ENCODE results near the gene MYRFL.
"Not testable (repeated sequence)": the region's sequence is repeated elsewhere in the genome, so short reads cannot be mapped to it uniquely, and the experiment has no call there.

The MYRFL gene

DNA sequence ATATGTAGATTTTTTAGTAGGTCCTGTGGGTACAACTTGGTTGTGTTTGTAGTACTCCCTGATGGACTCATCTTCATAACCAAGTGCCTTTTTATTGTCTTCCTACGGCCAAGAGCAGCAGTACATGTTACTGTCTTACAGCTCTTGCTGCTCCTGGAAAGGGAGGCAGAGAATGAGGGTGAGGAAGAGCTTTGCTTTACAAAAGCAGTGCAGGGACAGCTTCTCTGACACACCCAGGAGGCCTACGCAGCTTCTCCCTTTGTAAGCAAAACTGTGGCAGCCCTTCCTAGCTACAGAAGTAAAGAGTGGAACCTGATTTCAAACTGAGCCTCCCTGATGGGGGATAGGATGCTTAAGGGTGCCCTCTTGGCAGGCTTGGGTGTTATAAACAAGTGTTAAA, 18.6 kb downstream of the MYRFL start:
- no peak for DNase-seq (ENCODE audit: low read depth in 2 of 2)

- DNase-seq (ENCODE audit: low read depth in 2 of 2), result no peak
Observed at GRCh38 chr12:69844416-69844815, 19.4 kb downstream of the MYRFL start.

DNA sequence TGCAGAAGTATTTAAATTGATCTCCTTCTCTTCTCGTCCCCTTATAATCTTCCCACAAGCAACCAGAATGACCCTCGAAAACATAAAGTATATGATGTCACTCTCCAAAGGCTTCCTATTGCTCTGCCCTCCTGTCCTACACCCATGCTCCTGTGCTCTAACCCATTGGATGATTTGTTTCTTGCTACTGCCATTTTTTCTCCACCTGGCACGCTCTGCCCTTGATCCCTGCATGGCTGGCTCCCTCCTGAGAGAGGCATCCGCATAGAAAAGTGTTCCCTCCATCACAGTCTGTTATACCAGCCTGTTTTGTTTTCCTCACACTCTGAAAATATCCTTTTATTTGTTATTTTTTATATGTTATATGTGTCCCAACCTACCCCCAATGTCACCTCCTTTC, 19.8 kb downstream of the MYRFL start:
- no peak for DNase-seq (ENCODE audit: low read depth in 2 of 2)

- no peak for DNase-seq (ENCODE audit: low read depth in 2 of 2)
Observed at GRCh38 chr12:69846976-69847375, 21.9 kb downstream of the MYRFL start.

DNA sequence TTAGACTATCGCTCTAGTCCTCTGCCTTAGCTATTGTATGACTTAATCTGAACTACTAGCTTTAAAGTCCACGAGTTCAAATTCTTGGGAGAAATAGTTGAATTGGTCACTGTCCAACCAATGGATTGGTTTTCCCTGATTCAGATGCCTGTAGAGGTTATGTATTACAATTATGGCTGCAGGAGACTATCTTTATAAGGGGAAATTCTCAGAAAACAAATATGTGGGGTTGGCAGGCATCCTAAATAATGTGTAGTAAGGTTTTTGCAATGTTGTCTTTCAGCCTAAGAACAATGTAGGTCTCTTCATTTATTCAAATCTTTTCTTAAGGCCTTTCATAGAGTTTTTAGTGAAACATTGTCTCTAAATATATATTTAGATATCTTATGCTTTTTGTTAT, 26.9 kb downstream of the MYRFL start:
- no peak for DNase-seq (ENCODE audit: low read depth in 2 of 2)

- DNase-seq (ENCODE audit: low read depth in 2 of 2), result not testable (repeated sequence)
Observed at GRCh38 chr12:69853176-69853961, 28.3 kb downstream of the MYRFL start.

DNA sequence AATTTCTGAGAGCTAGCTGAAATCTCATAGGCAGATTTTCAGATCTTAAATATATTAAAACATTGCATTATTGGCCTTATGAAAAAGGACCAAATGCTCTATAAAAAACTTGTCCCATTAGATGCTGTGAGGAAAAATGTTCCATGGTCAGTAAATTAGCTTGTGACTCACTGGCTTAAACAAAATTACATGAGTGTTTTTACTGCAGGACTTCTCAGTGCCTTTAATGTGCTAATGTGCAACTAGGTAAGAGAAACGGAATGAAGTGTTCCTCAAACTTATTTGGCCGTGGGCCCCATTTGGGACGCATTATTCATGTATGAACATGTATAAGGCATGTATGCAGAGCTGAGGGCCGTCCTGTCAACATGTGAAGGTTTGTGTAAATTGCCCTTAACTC, 41.7 kb downstream of the MYRFL start:
- DNase-seq (ENCODE audit: low read depth in 2 of 2), result no peak

- DNase-seq (ENCODE audit: low read depth in 2 of 2), result no peak
Observed at GRCh38 chr12:69868695-69869094, 43.7 kb downstream of the MYRFL start.

DNA sequence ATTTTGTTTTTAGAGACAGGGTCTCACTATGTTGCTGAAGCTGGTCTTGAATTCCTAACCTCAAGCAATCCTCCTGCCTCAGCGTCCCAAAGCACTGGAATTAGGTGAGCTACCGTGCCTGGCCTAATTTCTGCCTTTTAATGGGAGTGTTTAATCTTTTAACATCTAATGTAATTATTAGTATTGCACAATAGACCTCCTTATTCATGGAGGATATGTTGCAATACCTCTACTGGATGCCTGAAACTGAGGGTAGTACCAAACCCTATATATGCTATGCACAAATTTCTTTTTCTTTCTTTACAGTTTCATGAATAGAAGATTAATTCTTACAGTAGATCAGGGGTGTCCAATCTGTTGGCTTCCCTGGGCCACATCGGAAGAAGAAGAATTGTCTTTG, 47.8 kb downstream of the MYRFL start:
- DNase-seq (ENCODE audit: low read depth in 2 of 2), result no peak

- no peak for DNase-seq (ENCODE audit: low read depth in 2 of 2)
Observed at GRCh38 chr12:69873429-69873828, 48.4 kb downstream of the MYRFL start.

- DNase-seq (ENCODE audit: low read depth in 2 of 2), result no peak
Observed at GRCh38 chr12:69874606-69875005, 49.6 kb downstream of the MYRFL start.

DNA sequence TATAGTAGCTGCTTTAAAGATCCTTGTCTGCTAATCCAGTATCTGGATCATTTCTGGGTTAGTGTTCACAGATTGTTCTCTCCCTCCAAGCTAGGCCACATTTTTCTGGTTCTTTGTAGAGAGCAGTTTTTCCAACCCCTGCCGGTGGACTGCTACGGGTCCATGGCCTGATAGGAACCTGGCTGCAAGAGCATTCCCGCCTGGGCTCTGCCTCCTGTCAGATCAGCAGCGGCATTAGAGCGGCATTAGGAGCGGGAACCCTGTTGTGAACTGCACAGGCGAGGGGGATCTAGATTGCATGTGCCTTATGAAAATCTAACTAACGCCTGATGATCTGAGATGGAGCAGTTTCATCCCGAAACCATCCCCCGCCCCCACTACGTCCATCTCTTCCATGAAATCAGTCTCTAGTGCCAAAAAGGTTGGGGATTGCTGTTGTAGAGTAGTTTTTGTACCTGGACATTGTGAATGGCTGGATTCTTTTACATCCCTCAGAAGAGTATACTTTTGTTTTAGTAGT, 50.4 kb downstream of the MYRFL start:
- no peak for DNase-seq (ENCODE audit: low read depth in 2 of 2)

- DNase-seq (ENCODE audit: low read depth in 2 of 2), result peak; percentile 21 to 44
Observed at GRCh38 chr12:69879007-69879960, 54.3 kb downstream of the MYRFL start.

DNA sequence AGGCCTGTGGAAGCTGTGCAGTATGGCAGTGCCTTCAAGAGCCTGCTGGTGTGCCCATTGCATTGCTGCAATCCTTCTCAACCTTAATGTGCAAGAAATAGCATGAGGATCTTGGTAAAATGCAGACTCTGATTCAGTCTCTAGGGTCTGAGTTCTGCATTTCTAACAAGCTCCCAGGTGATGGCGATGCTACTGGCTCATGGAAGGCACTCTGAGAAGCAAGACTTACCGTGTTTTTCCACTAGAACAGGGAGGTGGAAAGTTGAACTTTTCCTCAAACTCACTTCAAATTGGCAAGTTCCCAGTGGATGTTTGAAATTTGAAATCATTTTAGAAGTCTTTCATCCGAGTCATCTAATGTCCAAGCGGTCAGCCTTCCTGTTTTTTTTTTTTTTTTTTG, 55.5 kb downstream of the MYRFL start:
- DNase-seq (ENCODE audit: low read depth in 2 of 2), result no peak

GRCh38 chr12:69881771-69882170, 56.7 kb downstream of the MYRFL start:
- no peak for DNase-seq (ENCODE audit: low read depth in 2 of 2)

GRCh38 chr12:69884386-69884785, 59.4 kb downstream of the MYRFL start:
- DNase-seq (ENCODE audit: low read depth in 2 of 2), result no peak

DNA sequence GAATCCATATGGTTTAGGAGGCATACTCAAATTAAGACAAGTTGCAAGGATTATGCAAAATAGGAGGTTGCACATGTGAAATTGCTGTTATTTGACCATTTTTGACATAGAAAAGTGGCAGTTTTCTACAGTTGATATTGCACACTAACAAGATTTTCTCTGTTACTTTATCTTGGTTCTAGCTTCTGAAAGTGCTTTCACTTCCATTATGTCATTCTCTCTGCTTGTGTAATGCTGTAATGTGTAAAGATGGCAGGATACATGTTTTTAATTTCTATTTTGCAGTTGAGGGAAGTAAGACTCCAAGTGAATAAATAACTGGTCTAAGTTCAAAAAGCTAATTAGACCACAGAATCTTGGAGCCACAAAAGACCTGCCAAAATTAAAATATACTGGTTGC, 60.6 kb downstream of the MYRFL start:
- DNase-seq (ENCODE audit: low read depth in 2 of 2), result no peak

DNA sequence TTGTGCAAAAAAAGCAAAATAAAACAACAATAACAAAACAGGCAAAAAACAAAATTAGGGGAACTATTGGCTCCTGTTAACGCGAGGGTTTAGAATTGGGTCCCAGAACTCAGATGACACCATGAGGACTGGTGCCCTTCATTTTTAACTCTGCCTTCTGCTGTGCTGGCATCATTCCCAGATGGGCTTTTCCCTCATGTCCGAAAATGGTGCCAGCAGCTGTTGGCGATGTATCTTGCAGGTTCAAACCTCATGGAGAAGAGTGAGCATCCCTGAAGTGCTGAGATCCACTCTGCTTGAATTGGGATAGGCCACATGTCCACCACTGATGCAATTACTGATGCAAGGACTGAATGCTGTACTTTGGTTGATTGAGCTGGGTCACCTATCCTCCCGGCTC, 61.1 kb downstream of the MYRFL start:
- no peak for DNase-seq (ENCODE audit: low read depth in 2 of 2)

- DNase-seq (ENCODE audit: low read depth in 2 of 2), result no peak
Observed at GRCh38 chr12:69886715-69887114, 61.7 kb downstream of the MYRFL start.

- DNase-seq (ENCODE audit: low read depth in 2 of 2), result no peak
Observed at GRCh38 chr12:69888901-69889300, 63.9 kb downstream of the MYRFL start.

DNA sequence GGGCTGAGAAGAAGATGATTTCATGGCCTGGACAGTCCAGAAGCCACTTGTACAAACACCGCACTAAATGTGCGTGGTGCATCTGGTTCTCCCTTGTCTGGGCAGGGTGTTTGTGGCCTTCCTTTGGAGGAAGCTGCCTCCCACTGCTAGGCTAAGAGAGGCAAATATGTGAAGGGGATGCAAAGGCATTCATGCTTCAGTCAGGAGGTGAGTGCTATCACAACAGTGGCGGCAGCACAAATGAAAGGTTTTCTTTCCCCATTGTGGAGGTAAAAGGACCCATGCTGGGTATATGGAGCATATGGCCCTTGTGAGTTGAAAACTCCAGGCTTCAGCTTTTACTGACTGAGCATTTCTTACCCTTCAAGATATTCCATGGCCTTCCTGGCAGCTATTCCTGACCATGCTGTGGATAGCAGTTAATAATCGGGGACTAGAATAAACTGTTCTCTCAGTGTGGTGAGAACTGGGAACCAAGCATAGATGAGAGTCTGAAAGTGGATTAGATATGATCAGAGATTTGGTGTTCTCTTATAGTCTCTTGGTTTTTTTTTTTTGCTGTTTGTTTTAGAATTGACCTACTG, 69.9 kb downstream of the MYRFL start:
- no peak for DNase-seq (ENCODE audit: low read depth in 2 of 2)

DNA sequence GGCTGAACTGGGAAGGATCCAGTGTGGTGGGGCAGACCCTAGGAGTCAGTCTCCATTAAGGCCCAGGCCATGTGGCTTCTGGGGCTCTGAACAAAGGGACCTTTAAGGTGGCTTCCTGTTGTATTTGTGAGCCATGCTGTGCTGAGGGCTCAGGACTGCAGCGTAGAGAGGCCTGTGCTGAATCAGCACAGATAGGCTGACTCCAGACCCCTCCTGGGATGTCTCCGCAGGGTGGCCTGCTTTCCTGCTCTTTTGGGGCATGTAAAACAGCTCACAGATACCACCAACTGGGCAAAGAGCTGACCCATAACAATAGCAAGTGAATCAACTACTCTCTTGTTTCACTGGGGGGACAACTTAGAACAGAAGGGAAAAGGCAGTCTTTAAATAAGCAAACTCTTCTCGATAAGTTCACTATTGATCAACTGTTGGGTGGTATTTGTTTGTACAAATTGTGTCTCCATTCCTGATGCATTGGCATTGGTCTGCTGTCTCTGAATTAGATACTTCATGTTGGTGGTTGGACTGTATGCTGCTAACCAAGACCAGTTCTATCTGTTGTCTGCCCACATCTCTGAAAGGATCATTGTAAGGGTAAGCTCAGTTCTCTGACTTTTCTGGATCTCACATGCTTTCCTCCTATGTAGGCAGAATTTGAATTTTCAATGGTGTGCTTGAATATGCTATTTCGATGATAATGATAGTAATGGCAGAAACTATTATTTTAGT, 71.8 kb downstream of the MYRFL start:
- no peak for DNase-seq (ENCODE audit: low read depth in 2 of 2)
